ENCODE measurements around the gene HES3.

HES3 gene

GRCh38 chr1:6239950-6240768 is 3.8 kb upstream of the HES3 start:
- Histone ChIP-seq H3K9ac (peak overlapping the region in 4 of 11 experiments; percentile 26 to 61 (median 43); a peak in 5 of 22 replicates), H3K27me3 (peaks cover 51 to 60% (median 56%) of the 10 kb centered on the region in 11 experiments), H3K4me2 (peak overlapping the region; percentile 12 to 95 (median 92); a peak in 20 of 22 replicates), H4K20me1 (peaks cover 0 to 47% (median 15%) of the 10 kb centered on the region in 11 experiments; a peak in 16 of 22 replicates), H3K27ac (peak overlapping the region in 6 of 11 experiments; percentile 7 to 51 (median 48); a peak in 9 of 22 replicates), H3K36me3 (no peaks in the 10 kb centered on the region), H3K4me1 (peaks cover 30 to 83% (median 72%) of the 10 kb centered on the region in 10 experiments), H3K9me3 (replicated peaks in 1 of 11) (peaks cover 0 to 8% (median 0%) of the 10 kb centered on the region in 11 experiments; a peak in 2 of 22 replicates), H3K4me3 (no peak overlapping the region)
- TF ChIP-seq Cebpa-rat (IDR thresholded peaks at IDR 0.05) = peak in 6 of 11 experiments; percentile 22 to 53 (median 42); a peak in 6 of 22 replicates

DNA sequence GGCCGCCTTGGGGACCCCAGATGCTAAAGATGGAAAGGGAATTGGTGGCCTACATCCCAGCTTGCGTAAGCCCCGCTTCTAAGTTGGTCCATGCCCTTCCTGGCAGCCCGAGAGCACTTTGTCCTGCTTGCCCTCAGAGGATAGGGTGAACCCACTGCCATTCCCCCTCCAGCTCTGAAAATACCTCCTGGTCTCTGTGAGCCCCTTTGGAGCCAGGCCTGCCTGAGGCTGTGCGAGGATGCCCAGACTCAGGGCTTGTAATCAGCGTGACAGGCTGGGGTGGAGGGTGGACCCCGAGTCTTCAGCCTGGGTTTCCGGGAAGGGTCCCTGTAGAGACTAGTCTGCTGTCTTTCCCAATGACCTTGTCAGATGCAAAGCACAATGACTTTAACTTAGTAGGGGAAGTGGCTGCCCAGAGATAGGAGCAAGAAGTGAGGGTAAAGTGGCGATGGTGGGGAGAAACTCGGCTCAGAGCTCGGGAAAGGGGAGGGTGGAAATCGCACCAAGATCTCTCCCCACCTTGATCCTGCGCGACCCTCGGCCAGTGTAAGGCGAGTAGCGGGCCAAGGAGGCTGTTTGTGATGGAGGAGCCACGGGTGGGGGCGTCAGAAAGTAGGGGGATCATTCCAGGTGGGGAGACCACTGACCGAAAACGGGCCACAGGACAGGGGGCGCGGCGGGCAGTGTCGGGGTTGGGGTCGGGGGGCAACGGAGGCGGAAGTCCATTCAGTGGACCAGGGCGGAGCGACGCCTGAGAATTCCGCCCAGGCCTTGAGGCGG is 2.7 kb upstream of the HES3 start:
- Histone ChIP-seq H3K9me3 (replicated peaks in 1 of 11) (peaks cover 0 to 8% (median 0%) of the 10 kb centered on the region in 11 experiments; a peak in 2 of 22 replicates), H3K4me1 (peaks cover 38 to 91% (median 81%) of the 10 kb centered on the region in 10 experiments), H4K20me1 (peaks cover 0 to 59% (median 23%) of the 10 kb centered on the region in 11 experiments; a peak in 19 of 22 replicates), H3K9ac (peak overlapping the region in 6 of 11 experiments; percentile 24 to 66 (median 55); a peak in 11 of 22 replicates), H3K4me3 (peak overlapping the region in 9 of 10 experiments; percentile 47 to 63 (median 54); a peak in 18 of 20 replicates), H3K27ac (peak overlapping the region in 6 of 11 experiments; percentile 24 to 59 (median 38); a peak in 9 of 22 replicates), H3K27me3 (peaks cover 62 to 71% (median 68%) of the 10 kb centered on the region in 11 experiments), H3K4me2 (peak overlapping the region; percentile 89 to 99 (median 93)), H3K36me3 (no peaks in the 10 kb centered on the region)
- TF ChIP-seq Cebpa-rat (IDR thresholded peaks at IDR 0.05) = no peak

DNA sequence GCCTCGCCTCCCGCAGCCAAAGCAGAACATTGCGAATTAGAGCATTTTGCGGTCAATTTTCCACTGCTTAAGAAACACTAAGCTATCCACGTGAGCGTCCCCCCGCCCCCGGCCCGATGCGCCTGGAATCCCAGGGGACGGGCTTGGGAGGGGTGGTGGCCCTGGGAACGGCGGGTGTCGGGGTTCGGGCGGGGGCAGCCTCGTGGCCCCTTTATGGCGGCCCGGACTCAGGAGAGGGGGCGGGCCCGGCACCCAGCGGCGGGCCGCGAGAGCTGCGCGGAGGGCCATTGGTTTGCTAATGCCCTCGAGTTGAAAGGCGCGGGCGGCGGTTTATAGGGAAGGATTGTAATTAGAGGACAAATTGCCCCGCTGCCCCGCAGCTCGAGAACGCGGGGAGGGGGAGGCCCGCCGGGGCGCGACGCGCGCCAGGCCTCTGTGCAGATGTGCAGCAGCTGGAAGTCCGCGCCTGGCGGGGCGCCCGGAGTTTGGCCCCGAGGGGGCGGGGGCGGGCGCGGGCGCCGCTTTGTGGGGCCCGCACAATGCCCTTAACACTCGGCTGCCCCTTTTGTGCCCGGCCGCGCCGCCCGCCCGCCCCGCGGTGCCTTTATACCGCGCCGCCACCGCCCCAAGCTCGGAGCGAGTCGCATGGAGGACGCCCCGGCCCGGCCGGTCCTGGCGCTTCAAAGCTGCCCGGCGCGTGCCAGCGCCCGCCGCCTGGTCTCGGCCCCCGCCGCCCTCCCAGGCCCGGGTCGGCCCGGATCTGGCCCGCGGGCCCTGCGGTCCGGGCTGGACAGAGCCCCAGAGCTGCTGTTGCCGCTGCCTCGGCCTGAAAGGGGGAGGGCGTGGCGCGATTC is 1.9 kb upstream of the HES3 start:
- H3K4me1 ChIP-seq = peaks cover 41 to 95% (median 86%) of the 10 kb centered on the region in 10 experiments
- peaks cover 0 to 67% (median 30%) of the 10 kb centered on the region in 11 experiments; a peak in 19 of 22 replicates for H4K20me1 ChIP-seq
- H3K4me2 ChIP-seq = peak overlapping the region; percentile 89 to 99 (median 93)
- peak overlapping the region in 3 of 11 experiments; percentile 21 to 59 (median 30); a peak in 3 of 22 replicates for H3K27ac ChIP-seq
- TF ChIP-seq Cebpa-rat (IDR thresholded peaks at IDR 0.05) = no peak
- H3K9me3 ChIP-seq (replicated peaks in 1 of 11) = peaks cover 0 to 3% (median 0%) of the 10 kb centered on the region in 11 experiments; a peak in 2 of 22 replicates
- H3K36me3 ChIP-seq = no peaks in the 10 kb centered on the region
- H3K9ac ChIP-seq = peak overlapping the region in 7 of 11 experiments; percentile 11 to 66 (median 54); a peak in 11 of 22 replicates
- peak overlapping the region; percentile 44 to 63 (median 54) for H3K4me3 ChIP-seq
- H3K27me3 ChIP-seq = peaks cover 65 to 76% (median 71%) of the 10 kb centered on the region in 11 experiments

DNA sequence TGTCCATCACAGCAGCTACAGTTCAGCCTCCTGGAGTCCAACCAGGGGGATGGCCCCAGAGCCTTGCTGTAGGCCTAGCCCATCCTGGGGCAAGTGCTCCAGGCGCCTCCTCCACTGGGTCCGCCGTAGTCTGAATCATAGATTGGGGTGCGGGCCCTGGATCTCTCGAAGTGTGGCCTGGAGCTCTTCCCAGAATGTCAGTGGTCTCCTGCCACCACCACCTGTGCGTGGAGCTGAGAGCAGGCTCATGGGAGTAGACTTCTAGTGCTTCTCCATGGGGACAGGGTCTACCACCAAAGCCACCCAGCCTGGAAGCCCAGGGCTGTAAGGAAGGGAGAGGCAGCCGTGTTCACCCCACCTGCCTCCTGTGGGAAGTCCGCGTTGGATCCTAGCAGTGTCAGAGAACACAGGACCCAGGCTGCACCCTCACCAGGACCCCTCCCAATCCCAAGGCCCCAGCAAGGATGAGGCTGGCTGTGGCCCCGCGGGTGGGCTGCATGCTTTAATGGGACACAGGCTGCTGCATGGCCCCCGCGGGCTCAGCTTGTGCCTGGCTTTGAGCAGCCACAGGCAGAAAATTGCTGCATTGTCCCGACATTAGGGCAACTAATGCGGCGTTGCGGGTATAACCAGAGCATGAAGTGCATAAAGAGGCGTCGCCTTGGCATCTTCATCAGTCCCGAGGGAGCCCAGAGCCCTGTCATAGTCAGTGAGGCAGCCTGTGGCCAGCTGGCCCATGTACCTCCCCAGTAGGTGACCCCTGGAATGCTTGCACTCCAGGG is 735 bp upstream of the HES3 start:
- Histone ChIP-seq H3K36me3 (no peaks in the 10 kb centered on the region), H3K27ac (no peak overlapping the region), H3K9me3 (replicated peaks in 1 of 11) (no peaks in the 10 kb centered on the region), H3K4me2 (peak overlapping the region in 8 of 11 experiments; percentile 42 to 95 (median 90); a peak in 16 of 22 replicates), H3K9ac (0 out of 22 replicates have a peak overlapping the region, but pooled peaks of 1 of the 11 experiments have one; percentile 18), H3K4me3 (no peak overlapping the region), H3K4me1 (peaks cover 41 to 97% (median 82%) of the 10 kb centered on the region in 10 experiments), H3K27me3 (peaks cover 69 to 88% (median 78%) of the 10 kb centered on the region in 11 experiments), H4K20me1 (peaks cover 0 to 78% (median 41%) of the 10 kb centered on the region in 11 experiments; a peak in 19 of 22 replicates)
- TF ChIP-seq Cebpa-rat (IDR thresholded peaks at IDR 0.05) = no peak

GRCh38 chr1:6244401-6245049 is 546 bp downstream of the HES3 start:
- Histone ChIP-seq H3K36me3 (no peaks in the 10 kb centered on the region), H3K9me3 (replicated peaks in 1 of 11) (no peaks in the 10 kb centered on the region), H3K4me1 (peaks cover 40 to 97% (median 81%) of the 10 kb centered on the region in 10 experiments), H3K9ac (no peak overlapping the region), H3K4me2 (peak overlapping the region in 8 of 11 experiments; percentile 30 to 95 (median 80); a peak in 14 of 22 replicates), H3K27ac (no peak overlapping the region), H4K20me1 (peaks cover 0 to 84% (median 48%) of the 10 kb centered on the region in 11 experiments; a peak in 19 of 22 replicates), H3K4me3 (no peak overlapping the region), H3K27me3 (peaks cover 79 to 96% (median 89%) of the 10 kb centered on the region in 11 experiments)
- TF ChIP-seq Cebpa-rat (IDR thresholded peaks at IDR 0.05) = no peak

DNA sequence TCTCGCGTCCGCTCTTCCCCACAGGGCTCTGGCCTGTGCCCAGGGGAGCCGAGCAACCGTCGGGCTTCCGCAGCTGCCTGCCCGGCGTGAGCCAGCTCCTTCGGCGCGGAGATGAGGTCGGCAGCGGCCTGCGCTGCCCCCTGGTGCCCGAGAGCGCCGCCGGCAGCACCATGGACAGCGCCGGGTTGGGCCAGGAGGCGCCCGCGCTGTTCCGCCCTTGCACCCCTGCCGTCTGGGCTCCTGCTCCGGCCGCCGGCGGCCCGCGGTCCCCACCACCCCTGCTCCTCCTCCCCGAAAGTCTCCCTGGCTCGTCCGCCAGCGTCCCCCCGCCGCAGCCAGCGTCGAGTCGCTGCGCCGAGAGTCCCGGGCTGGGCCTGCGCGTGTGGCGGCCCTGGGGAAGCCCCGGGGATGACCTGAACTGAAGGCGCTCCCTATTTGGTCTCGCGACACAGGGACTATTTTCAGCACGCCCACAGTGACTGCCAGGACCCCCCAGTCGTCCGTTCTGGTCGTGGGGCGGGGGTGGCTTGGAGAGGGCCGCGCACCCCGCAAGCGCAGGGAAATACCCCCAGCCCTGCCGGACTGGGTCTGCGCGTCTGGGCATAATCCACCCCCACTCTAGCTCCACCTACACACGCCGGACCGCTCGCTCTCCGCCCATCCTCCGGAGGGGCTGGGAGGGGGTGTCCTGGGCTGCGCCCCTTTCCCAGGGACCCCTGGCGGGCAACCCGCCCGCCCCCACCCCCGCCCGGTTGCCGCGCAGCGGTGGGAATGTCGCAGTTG is 1.3 kb downstream of the HES3 start:
- Histone ChIP-seq H3K27me3 (peaks cover 79 to 98% (median 89%) of the 10 kb centered on the region in 11 experiments), H3K9ac (no peak overlapping the region)
- TF ChIP-seq Cebpa-rat (IDR thresholded peaks at IDR 0.05) = no peak

More for the DNA sequence above, 1.3 kb downstream of the HES3 start:
- Histone ChIP-seq H3K4me3 (peak overlapping the region in 1 of 10 experiments; percentile 35; a peak in 2 of 20 replicates), H3K27ac (no peak overlapping the region), H3K4me2 (peak overlapping the region; percentile 64 to 94 (median 81)), H3K9me3 (replicated peaks in 1 of 11) (no peaks in the 10 kb centered on the region), H3K36me3 (no peaks in the 10 kb centered on the region), H4K20me1 (peaks cover 0 to 91% (median 56%) of the 10 kb centered on the region in 11 experiments; a peak in 19 of 22 replicates), H3K4me1 (peaks cover 46 to 97% (median 81%) of the 10 kb centered on the region in 10 experiments)
